C4-2B (cell line): ENCODE measurements around the gene TAS2R41.

Experiments
- CTCF ChIP-seq: fragments of 450-650 bp; conservative IDR thresholded peaks from 2 replicates; pipeline ENCODE4 v1.5.1; 2017; ENCODE audit warnings: mild to moderate bottlenecking
- ZFX ChIP-seq: fragments of 450-650 bp; IDR thresholded peaks from 2 replicates; pipeline ENCODE4 v1.6.1; 2017

DNA sequence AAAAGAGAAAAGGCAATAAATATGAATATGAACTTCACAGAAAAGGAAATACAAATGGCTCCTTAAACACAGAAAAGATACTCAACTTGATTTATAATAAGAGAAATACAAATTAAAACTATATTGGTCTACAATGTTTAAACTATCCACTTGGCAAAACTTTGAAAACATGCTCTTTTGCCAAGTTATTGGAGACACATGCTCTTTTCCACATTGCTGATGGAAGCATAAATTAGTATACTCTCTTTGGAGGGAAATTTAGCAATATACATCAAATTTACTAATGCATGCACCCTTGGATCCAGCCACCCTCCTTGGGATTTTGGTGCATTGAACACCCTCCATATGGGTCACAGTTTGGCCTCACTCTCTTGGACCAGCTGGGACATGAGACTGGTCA is 26.6 kb upstream of the TAS2R41 start:
- no peak for TF ChIP-seq CTCF
- no peak for TF ChIP-seq ZFX
